Fibroblast of skin of back (primary cell): ENCODE measurements around the gene NOTCH1.

Experiments
- DNase-seq: peaks from one replicate; pipeline ENCODE4 v3.0.0-alpha.2; 2013

NOTCH1 gene

DNA sequence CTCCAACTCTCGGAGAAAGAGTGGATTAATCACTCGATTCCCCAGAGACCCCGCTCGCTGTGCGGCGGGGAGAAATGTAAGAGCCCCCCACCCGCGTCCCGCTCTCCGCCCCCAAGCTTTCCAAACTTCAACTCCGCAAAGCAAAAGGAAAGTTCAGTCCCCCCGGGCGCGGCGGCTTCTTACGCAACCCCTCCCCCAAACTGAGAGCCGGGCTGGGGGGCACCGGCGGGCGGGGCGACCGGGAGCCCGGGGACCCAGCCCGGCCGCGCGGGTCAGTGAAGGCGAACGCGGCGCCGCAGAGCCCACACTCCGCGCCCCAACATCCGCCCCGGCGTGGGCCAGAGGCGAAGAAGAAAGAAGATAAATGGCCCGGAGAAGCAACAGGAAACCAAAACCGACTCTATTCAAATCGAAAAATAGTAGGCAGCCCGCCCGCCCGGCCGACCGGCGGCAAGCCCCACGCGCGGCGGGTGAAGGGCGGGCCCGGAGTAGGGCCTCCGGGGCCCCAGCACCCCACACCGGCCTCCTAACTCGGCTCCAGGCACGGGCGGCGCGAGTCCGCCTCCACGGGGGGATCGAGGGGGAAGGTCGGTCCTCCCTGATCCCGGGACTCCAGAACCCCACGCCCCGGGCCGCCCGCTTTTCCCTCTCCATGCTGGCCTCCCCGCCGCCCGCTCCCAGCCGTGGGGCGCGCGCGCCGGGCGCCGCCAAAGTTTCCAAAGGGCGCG is 720 bp downstream of the NOTCH1 start:
- DNase-seq, result peak; percentile 30

DNA sequence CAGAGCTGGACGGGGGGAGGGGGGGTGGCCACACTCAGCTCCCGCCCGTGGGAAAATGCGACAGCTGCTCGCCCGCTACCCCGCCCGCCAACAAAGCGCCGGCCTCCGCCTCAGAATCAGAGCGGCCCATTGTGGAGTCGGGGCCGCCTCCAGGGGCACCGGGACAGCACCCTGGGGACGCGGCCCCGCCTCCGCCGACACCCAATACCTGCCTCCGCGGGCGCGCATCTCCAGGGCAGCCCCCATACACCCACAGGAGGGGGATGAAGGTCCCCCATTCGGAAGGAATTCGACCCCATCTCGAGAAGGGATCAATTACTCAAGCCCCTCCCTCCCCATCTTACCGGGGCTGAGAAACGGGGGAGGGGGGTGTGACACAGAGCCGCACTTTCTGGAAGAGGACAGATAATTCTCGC is 1.3 kb downstream of the NOTCH1 start:
- peak; percentile 40 for DNase-seq

DNA sequence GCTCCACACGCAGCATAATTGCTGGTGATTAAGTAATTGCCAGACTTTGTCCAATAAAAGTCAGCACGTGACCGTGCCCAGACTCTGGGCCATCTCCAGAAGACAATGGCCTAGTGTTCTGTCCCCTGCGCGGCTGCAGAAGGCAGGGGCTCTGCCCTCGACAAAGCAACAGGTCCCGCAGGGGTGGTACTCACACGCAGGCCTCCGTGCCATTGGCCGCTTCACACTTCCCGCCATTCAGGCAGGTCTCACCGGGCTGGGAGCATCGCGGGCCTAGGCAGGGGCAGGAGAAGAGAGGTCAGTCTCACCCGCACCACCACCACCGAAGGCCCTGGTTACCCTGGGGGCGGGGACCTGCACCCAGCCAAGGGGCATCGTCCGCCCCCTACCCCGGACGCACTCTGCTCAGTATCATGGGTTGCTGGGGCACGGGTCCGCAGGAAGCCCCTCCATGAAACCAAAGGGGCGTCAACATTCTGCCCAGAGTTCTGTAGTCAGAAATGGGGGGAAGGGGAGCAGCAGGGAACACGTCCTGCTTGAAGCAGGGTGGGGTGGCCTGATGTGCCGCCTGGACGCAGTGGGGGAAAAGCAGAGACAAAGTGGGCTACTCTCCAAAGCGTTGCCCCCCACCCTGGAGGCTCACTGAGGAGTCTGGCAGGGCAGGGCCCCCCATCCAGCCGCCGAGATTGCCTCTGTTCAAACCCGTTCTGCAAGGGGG is 1.9 kb downstream of the NOTCH1 start:
- DNase-seq, result no peak

DNA sequence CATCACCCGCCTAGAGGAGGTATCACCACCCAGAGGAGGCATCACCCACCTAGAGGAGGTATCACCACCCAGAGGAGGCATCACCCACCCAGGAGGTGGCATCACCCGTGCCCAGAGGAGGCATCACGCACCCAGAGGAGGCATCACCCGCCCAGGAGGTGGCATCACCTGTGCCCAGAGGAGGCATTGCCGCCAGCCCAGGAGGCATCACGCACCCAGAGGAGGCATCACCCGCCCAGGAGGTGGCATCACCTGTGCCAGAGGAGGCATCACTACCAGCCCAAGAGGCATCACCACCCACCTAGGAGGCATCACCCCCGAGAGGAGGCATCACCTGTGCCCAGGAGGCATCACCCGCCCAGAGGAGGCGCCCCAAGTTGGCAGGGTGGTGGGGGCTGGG is 2.6 kb downstream of the NOTCH1 start:
- no peak for DNase-seq

DNA sequence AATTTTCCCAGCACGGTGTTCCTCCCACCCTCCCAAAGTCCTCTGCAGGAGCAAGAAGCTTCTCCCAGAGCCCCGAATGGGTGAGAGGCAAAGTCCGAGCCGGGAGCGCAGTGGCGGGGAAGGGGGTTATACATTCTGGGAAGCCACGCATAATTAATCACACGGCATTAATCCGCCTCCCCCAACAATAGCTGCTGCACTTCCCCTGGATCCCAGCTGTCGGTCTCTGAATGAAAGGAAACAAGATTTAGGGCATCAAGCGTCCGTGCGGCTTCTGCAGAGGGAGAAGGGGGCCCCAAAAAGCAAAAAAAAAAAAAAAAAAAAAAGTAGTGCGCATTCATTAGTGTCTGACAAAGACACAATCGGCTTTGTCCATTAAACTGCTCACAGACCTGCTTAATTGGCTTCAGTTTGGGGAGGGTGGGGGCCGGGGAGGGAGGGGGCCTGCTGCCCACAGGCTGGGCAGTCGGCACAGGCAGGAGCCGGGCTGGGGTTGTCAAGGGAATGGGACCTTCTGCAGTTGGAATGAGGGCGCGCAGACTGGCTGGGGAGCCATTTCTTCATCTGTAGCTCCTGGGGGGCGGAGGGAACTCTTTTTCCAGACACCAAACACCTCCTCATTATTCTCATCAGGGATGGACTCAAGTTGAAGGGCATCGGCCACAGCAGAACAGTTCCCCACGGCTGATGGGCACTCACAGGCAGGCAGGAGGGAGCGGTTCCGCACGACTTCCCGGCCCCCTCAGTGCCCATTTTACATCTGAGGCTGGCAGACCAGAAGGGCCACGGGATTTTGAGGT is 3.4 kb downstream of the NOTCH1 start:
- no peak for DNase-seq

DNA sequence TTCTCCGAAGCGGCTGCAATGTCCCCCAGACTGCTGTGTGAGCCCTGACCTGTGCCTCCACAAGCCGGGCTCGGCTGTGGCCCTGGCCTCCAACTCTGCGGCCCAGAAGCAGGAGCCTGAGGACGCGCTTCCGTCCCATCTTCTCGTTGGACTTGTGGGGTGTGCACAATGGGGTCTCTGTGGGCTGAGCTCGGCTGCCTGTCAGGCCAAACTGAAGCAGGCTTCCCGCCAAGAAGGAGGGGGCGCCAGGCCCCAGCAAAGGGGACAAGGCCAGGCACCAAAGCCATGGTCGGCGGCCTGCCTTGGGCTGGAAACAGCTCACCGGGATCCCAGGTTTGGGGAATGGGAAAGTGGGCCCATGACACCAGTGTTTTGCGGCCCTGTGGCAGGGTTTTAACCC is 4.1 kb downstream of the NOTCH1 start:
- DNase-seq, result no peak

DNA sequence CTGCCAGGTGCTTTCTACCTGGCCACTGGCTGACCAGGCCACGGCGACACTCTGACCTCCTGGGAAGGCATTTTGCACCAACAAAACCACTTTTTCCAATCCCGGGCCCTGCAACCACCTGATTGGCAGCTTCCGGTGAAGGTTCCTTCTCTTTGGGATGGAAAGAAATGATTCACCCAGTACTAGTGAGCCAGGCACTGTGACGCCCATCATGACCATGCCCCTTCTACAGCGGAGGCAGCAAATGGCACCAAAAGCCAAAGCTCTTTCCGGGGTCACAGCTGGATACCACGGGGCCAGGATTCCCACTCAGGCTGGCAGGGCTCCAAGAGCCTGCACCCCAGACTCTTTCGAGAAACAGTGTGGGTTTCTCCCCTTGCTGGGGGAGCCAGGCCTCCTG is 4.7 kb downstream of the NOTCH1 start:
- DNase-seq, result no peak

DNA sequence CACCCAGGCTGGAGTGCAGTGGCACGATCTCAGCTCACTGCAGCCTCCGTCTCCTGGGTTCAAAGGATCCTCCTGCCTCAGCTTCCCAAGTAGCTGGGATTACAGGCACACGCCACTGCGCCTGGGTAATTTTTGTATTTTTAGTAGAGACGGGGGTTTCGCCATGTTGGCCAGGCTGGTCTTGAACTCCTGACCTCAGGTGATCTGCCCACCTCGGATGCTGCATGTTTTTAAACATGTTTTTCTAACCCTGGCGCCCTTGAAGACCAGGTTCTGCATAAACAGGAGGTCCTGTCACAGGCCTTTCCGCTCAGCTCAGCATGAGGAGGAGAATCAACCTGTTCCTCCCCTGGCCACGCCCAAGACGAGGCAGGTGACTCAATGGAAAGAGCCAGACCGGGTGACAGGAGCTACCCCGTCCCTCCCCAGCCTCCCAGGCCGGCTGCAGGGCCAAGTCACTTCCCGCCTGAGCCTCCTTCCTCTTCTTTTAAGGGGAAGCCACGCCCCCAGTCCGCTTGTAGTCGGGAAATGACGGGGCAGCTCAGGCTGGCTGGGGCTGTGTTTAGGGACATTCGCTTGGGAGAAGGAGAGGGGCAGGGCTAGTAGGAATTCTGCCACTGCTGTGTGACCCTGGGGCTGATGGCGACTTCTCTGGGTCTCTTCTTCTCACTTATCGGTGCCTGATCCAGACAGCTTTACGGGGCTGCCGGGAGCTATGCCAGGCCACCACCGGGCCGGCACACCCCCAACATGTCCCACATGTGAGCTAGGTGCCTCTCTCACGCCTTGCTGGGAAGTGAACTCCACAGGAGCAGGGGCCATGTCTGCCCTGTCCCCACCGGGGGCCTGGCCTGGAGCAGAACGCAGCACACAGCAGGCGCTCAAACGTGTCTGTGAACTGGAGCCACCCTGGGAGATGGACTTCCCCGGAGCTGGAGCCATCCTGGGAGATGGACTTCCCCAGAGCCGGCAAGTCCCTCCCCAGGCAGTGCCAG is 6.1 kb downstream of the NOTCH1 start:
- peak; percentile 42 for DNase-seq

DNA sequence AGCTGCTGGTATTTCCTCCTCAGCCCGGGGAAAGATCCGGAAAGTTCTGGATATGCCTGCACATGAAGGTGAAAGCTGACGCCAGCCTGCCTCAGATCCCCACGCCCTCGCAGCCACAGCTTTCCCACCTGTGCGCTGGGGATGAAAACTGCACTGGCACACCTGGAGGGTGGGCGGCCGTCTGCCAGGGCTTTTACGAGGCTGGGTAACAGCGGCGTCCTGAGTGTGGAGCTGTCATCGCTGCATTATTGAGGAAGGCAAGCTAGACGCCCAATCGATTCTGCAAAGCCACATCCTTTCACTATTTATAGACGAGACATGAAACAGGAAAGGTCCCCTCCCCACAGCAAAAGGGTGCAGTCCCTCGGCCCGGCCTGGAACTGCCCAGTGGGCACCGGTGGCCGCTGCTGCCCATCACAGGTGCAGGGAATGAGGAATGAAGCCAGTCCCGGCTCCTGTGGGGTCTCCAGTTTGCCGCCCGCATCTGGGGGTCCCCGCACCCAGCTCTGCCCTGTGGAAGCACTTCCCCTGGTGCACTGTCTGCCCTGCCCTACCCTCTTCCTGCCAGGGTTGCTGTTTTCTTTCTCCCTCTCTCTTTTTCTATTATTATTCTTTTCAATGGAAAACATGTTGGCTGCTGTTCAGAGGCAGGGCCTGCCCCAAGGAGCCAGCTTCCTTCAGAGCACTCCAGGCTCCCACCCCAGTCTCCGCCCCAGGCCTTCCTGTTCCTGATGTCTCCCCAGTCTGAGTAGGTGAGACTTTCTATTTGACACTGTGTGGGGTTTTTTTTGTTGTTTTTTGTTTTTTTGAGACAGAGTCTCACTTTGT is 7.0 kb downstream of the NOTCH1 start:
- DNase-seq, result peak; percentile 12

DNA sequence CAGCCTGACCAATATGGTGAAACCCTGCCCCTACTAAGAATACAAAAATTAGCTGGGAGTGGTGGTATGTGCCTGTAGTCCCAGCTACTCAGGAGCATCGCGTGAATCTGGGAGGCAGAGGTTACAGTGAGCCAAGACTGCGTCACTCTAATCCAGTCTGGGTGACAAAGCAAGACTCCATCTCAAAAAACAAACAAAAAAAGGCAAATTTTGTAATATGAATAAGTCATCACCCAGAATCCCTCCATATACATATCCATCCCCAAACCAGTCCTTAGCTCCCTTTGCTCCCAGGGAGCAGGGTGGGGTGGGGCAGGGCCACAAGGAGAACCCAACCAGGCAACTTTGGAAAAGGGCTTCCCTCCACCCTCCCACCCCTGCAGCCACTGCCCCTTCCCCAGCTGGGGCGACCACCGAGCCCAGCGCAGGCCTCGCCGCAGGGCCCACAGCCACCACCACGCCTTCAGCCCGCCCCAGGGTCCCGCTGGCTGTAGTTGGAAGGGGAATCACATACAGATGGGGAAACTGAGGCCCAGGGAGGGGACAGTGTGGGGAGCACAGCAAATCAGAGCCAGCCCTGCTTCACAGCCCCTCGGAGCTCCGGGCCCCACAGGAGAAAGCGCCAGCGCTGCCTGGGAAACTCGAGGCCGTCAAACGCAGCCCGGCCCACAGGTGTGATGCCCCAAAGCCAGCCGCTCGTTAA is 7.8 kb downstream of the NOTCH1 start:
- DNase-seq, result peak; percentile 53

DNA sequence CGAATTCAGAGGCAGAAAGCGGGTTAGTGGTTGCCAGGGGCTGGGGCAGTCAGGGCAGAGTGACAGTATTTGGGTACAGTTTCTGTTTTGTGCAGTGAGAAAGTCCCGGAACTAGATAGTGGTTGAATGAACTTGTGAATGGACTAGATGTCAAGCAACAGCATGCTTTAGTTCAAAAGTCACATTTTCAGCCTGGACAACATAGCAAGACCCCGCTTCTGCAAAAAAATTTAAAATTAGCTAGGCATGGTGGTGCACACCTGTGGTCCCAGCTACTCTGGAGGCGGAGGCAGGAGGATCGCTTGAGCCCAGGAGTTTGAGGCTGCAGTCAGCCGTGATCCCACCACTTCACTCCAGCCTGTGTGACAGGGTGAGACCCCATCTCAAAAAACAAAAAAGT is 8.4 kb downstream of the NOTCH1 start:
- DNase-seq, result no peak

DNA sequence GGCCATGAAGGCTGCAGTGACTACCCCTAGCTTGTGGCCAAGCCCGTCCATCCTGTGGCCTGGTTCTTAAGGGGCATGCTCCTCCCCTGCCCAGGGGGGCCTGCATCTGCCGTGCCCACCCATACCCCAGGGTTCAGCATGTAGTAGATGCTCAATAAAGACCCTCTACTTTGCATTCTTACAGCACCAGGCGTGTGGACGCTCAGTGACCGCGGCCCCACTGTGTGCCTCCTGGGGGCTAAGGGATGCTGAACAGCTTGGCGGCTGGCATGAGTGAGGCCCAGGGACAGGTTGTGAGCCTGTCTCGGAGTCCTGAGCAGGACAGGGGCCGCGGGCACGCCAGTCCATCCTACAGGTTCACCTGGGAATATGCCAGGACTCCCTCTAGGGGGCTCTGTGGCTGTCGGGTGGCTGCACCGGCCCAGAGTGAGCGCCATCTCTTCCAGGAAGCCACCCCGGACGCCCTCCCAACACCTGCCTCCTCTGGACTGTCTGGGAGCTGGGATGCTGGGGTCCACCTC is 9.1 kb downstream of the NOTCH1 start:
- no peak for DNase-seq

DNA sequence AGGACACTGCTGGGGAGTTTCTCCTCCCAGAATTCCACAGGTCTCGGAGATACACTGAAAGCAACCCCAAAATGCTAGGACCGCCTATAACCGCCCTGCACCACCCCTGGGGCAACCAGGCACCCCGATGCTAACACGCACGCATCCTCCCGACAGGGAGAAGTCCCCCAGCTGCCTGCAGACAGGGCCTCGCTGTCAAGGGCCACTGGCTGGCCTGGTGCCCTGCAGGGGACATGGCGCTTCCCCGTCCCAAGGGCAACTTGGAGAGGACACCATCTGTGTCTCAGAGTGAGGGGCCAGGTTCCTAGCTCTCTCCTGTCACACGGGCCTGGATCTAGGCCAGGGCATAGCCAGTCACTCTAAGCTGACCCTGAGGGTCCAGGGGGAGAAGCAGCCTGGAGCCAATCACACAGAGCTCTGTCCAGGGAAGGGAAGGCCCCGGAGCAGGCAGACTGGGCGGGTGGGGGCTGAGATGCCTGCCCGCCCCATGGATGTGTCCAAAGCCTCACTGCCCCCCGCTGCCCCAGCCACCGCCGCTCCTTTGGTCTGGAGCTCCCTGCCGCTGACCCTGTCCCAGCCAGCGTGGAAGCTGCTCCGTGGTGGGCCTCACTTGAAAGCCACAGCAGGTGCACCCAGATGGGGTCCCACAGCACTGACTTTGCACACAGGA is 9.7 kb downstream of the NOTCH1 start:
- DNase-seq, result no peak

DNA sequence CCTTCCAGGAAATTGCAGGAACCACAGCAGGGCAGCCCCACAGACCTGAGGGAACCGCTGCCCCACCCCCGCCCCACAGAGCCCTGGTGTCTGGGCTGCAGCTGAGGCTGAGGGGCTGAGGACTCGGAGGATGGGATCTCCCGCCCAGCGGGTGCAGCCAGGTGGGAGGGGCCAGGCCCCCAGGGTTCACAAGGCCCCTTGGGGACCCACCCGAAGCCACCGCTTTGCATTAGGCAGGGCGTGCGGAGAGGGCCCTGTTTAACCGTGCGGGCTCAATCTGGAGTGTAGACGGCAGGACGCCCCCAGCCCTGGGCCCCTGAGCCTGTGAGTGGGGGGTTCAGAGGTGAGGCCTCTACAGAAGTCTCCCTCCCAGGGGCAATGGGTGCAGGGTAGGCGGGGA is 10.8 kb downstream of the NOTCH1 start:
- no peak for DNase-seq

DNA sequence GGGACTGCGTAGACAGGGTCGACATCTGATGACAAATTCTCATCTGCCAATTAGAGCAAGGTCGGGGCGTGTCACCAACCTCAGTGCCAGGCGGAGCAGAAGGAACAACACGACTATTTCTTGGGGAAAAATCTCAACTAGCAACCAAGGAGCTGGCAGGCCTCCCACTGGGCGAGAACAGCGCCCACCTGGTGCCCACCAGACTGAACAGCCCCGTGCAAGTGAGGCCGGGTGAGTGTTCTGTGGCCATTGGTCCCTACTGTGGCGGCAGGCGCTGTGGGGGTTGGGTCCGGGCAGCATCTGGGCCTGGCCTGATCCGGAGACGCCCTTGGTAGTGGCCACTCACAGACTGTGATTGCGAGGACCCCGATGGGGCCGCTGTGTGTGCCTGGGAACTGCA is 11.5 kb downstream of the NOTCH1 start:
- DNase-seq, result no peak

DNA sequence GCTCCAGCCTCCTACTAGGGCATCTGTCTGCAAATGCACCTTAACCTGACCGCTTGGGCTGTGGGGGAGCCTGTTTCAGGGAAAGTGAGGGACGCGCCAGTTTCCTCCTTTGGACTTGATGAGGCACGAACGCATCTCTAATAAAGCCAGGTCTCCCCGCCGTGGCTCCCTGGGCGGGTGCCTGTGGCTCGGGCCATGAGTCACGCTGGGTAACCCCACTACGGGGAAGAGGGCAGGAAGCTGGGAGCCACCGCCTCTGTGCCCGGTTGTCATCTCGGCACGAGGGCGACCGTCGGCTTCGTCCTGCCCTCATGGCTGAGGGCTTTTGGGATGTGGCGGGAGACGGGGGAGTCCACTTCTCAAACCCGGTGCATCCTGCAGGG is 12.1 kb downstream of the NOTCH1 start:
- DNase-seq, result no peak

DNA sequence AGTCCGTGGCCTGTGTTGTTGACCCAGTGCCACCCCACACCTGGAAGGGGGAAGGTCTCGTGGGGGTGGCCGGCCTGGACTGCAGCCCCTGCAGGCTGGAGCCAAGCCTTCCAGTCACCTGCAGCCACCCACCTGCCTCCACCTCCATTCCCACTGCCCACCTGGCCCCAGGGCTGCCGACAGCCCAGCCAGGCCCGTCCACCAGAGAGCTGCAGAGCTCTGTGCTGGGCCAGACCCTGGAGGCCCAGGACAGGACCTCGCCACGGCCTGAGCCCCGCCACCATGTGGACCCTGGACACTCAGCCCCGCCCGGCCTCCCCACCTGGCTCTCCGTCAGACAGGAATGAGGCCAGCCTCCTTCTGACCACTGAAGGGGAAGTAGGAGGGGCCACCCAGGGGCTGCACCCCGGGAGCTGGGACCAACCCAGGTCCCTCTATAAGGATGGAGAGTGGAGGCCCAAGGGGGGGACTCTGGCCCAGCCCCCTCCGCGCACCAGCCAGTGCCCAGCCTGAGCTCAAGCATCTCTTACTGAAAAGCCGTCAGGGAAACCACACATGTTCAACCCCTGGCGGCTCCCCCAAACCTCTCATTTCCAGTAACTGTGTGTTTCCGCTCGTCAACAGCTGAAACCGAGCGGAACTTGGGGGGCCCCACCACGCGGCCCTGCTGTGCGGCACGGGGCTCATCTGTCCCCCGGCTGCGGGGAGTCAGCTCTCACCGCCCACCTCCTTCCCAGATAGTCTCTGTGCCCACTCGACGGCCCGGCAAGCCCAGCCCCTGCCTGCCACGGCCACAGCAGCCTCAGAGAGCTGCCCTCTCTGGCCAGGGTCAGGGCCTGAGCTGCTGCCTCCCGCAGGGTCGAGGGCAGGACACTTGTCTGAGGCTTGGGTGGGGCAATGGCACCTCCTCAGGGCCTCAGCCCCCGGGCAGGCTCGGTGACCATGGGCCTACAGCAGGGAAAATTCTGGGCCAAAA is 12.8 kb downstream of the NOTCH1 start:
- DNase-seq, result no peak
